H1 (cell line): ENCODE data around the gene FAM171A1. TPM values are rescaled to one million over a fixed set of nuclear protein-coding genes. Genes with fewer than 3 reads are reported as not detected.
"Not testable (repeated sequence)": the region's sequence is repeated elsewhere in the genome, so short reads cannot be mapped to it uniquely, and the experiment has no call there.

Experiments used
- CTCF ChIA-PET: fragments of 300-600 bp; sonication (Branson Sonifier 250); formaldehyde crosslinking; loops from one replicate; lab custom pipeline; 2021; ENCODE audit not compliant: partially characterized antibody; lab: Charles Lee
- POLR2A ChIA-PET: fragments of 300-600 bp; sonication (Branson Sonifier 250); formaldehyde crosslinking; loops from one replicate; lab custom pipeline; 2021; ENCODE audit warnings: inconsistent platforms; ENCODE audit not compliant: partially characterized antibody; lab: Charles Lee
- DNase-seq, 2 experiments: peaks; one replicate each; pipeline versions ENCODE4 v3.0.0 to v3.0.0-alpha.2; 2010 to 2022; ENCODE audit warnings: low spot score in 2 of 2, low read depth in 1 of 2, mixed read lengths in 1 of 2
- FAIRE-seq: peaks from 2 replicates; lab custom pipeline; 2011; peaks lifted over from hg19 to GRCh38; lab: Jason Lieb, UNC
- H2AFZ ChIP-seq: 2 replicates; pipeline ENCODE4 v1.8.1; 2012; ENCODE audit warnings: low read length, inconsistent platforms
- H2AK5ac ChIP-seq: 2 replicates; pipeline ENCODE4 v1.6.1; 2013; ENCODE audit warnings: low read depth, low read length
- H2BK120ac ChIP-seq: replicated peaks from 2 replicates; pipeline ENCODE3; 2013; ENCODE audit warnings: low read depth, low read length, inconsistent platforms
- H2BK12ac ChIP-seq: 2 replicates; pipeline ENCODE4 v1.6.1; 2013; ENCODE audit warnings: low read depth, low read length
- H2BK15ac ChIP-seq: 2 replicates; pipeline ENCODE4 v1.6.1; 2013; ENCODE audit warnings: low read length
- H2BK20ac ChIP-seq: 2 replicates; pipeline ENCODE4 v1.6.1; 2013; ENCODE audit warnings: low read length
- H2BK5ac ChIP-seq: 2 replicates; pipeline ENCODE4 v1.6.1; 2013; ENCODE audit warnings: low read depth, low read length
- H3K14ac ChIP-seq: 2 replicates; pipeline ENCODE4 v1.6.1; 2013; ENCODE audit warnings: inconsistent platforms; ENCODE audit not compliant: insufficient read length
- H3K18ac ChIP-seq: 2 replicates; pipeline ENCODE4 v1.6.1; 2013; ENCODE audit warnings: low read length; ENCODE audit errors: extremely low read depth
- H3K23ac ChIP-seq: 2 replicates; pipeline ENCODE4 v1.6.1; 2013; ENCODE audit warnings: inconsistent platforms; ENCODE audit not compliant: insufficient read length
- H3K23me2 ChIP-seq: 2 replicates; pipeline ENCODE4 v1.6.1; 2013; ENCODE audit warnings: low read depth, low read length
- H3K27ac ChIP-seq: 2 replicates; pipeline ENCODE4 v1.6.1; 2011; ENCODE audit warnings: low read depth, low read length, inconsistent platforms
- H3K27me3 ChIP-seq, 4 experiments: replicated peaks in 1 of 4; 1 replicate in 1 of 4; 2 replicates in 3 of 4; pipeline versions ENCODE4 v1.6.1 to v1.8.1; 2011 to 2013; ENCODE audit warnings: low read length in 3 of 4, mild to moderate bottlenecking in 3 of 4, inconsistent platforms in 2 of 4, mixed read lengths in 2 of 4, moderate library complexity in 1 of 4; ENCODE audit not compliant: control insufficient read depth in 3 of 4, insufficient read depth in 3 of 4; ENCODE audit errors: extremely low read depth in 1 of 4
- H3K36me3 ChIP-seq, 4 experiments: 2 replicates each; pipeline versions ENCODE4 v1.6.1 to v1.8.1; 2011 to 2013; ENCODE audit warnings: mild to moderate bottlenecking in 4 of 4, low read length in 3 of 4, moderate library complexity in 2 of 4, control low read depth in 1 of 4, inconsistent platforms in 1 of 4; ENCODE audit not compliant: insufficient read depth in 4 of 4, control insufficient read depth in 2 of 4
- H3K4ac ChIP-seq: replicated peaks from 2 replicates; pipeline ENCODE3; 2013; ENCODE audit warnings: low read length, low read depth, mixed read lengths, inconsistent platforms; ENCODE audit not compliant: insufficient read length
- H3K4me1 ChIP-seq, 4 experiments: replicated peaks in 1 of 4; 1 replicate in 1 of 4; 2 replicates in 3 of 4; pipeline versions ENCODE4 v1.6.1 to v1.8.1; 2011 to 2013; ENCODE audit warnings: low read length in 3 of 4, inconsistent platforms in 2 of 4, mixed read lengths in 1 of 4; ENCODE audit not compliant: insufficient read depth in 4 of 4, control insufficient read depth in 3 of 4
- H3K4me2 ChIP-seq, 2 experiments: 2 replicates each; pipeline versions ENCODE4 v1.6.1 to v1.8.1; 2011 to 2013; ENCODE audit warnings: low read depth in 2 of 2, low read length in 2 of 2, control low read depth in 1 of 2, inconsistent platforms in 1 of 2, mild to moderate bottlenecking in 1 of 2; ENCODE audit not compliant: insufficient read depth in 1 of 2
- H3K4me3 ChIP-seq, 4 experiments: fragments of 200-600, 300-600 bp in 1 of 4; sonication (generic), shearing (Covaris generic), sonication (Bioruptor Twin) in 1 of 4; 2 replicates each; pipeline versions ENCODE4 v1.5.1 to v1.8.1; 2011 to 2016; ENCODE audit warnings: low read length in 4 of 4, low read depth in 3 of 4, control low read depth in 2 of 4, inconsistent platforms in 2 of 4, mild to moderate bottlenecking in 2 of 4, mixed read lengths in 1 of 4, moderate library complexity in 1 of 4; ENCODE audit not compliant: insufficient read depth in 2 of 4; ENCODE audit errors: extremely low read depth in 1 of 4
- H3K56ac ChIP-seq: replicated peaks from 2 replicates; pipeline ENCODE3; 2013; ENCODE audit warnings: low read depth, mild to moderate bottlenecking, mixed read lengths, low read length, inconsistent platforms; ENCODE audit not compliant: insufficient read length
- H3K79me1 ChIP-seq: 2 replicates; pipeline ENCODE4 v1.6.1; 2013; ENCODE audit warnings: low read depth, low read length, control low read depth
- H3K79me2 ChIP-seq, 2 experiments: 2 replicates each; pipeline versions ENCODE4 v1.6.1 to v1.8.1; 2012 to 2013; ENCODE audit warnings: low read length in 2 of 2, mild to moderate bottlenecking in 2 of 2, inconsistent platforms in 1 of 2; ENCODE audit not compliant: insufficient read depth in 2 of 2, control insufficient read depth in 1 of 2
- H3K9ac ChIP-seq, 4 experiments: replicated peaks in 1 of 4; 1 replicate in 1 of 4; 2 replicates in 3 of 4; pipeline versions ENCODE4 v1.6.1 to v1.8.1; 2011 to 2013; ENCODE audit warnings: low read depth in 3 of 4, low read length in 3 of 4, control low read depth in 2 of 4, mild to moderate bottlenecking in 2 of 4, moderate library complexity in 2 of 4, inconsistent platforms in 1 of 4; ENCODE audit errors: extremely low read depth in 1 of 4
- H3K9me3 ChIP-seq, 2 experiments: 2 replicates each; pipeline versions ENCODE4 v1.6.1 to v1.8.1; 2012 to 2013; ENCODE audit warnings: mild to moderate bottlenecking in 2 of 2, moderate library complexity in 2 of 2, control low read depth in 1 of 2, inconsistent platforms in 1 of 2, low read depth in 1 of 2, low read length in 1 of 2, mixed read lengths in 1 of 2; ENCODE audit not compliant: insufficient read depth in 2 of 2
- H4K20me1 ChIP-seq, 2 experiments: replicated peaks in 1 of 2; 2 replicates each; pipeline versions ENCODE3 to v1.8.1; 2011 to 2013; ENCODE audit warnings: inconsistent platforms in 2 of 2, low read length in 2 of 2, mild to moderate bottlenecking in 1 of 2; ENCODE audit not compliant: insufficient read depth in 2 of 2, control insufficient read depth in 1 of 2
- H4K5ac ChIP-seq: 2 replicates; pipeline ENCODE4 v1.6.1; 2013; ENCODE audit warnings: low read length, low read depth, mixed read lengths, inconsistent platforms; ENCODE audit not compliant: insufficient read length
- H4K8ac ChIP-seq: 2 replicates; pipeline ENCODE4 v1.8.0; 2013; ENCODE audit warnings: mild to moderate bottlenecking, moderate library complexity, low read length, inconsistent platforms; ENCODE audit not compliant: insufficient read depth; ENCODE audit errors: extremely low read depth
- H4K91ac ChIP-seq: replicated peaks from 2 replicates; pipeline ENCODE3; 2013; ENCODE audit warnings: low read length, mixed read lengths, inconsistent platforms; ENCODE audit not compliant: insufficient read length
- polyA plus RNA-seq, 7 experiments: library from polyadenylated mRNA; depleted of rRNA in 3 of 7; stranded (reverse) in 5 of 7; unstranded in 2 of 7; fragments of >200 nt in 5 of 7; fragments of 200-250 nt in 2 of 7; gene quantifications; 1 replicate in 5 of 7; 2 replicates in 1 of 7; 4 replicates in 1 of 7; pipeline versions ENCODE4 v1.2.1 to v1.2.3, GENCODE V29; 2011 to 2013; ENCODE audit warnings: missing spikeins in 2 of 7, mixed read lengths in 2 of 7
- total RNA-seq: library from RNA; stranded (reverse); fragmentation: NEBNext Ultra II Directional; extraction: Animal tissue kit (Norgen Biotek cat#: 25700); gene quantifications from 2 replicates; pipeline ENCODE4 v1.2.1, GENCODE V29; 2021

The FAM171A1 gene
- total and polyA plus RNA-seq, 2 of the 8 experiments (the other 6 are each of a cell fraction or from before 2014, with no cell fraction given) = 26.6 to 42.1 TPM

DNA sequence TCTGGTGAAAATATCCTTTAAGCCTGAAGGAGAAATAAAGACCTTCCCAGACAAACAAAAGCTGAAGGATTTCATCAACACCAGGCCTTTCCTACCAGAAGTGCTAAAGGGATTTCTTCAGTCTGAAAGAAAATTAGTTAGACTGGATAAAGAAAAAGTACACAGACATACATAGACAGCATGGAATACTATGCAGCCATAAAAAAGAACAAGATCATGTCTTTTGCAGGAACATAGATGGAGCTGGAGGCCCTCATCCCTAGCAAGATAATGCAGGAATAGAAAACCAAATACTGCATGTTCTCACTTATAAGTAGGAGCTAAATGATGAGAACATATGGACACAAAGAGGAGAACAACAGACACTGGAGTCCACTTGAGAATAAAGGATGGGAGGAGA is 29.4 kb upstream of the FAM171A1 start:
- H3K36me3 ChIP-seq, H4K91ac ChIP-seq, H3K79me1 ChIP-seq, H2BK15ac ChIP-seq, H4K5ac ChIP-seq, H3K14ac ChIP-seq, H3K56ac ChIP-seq, FAIRE-seq, H3K18ac ChIP-seq, H2BK20ac ChIP-seq, H3K27ac ChIP-seq, H2BK5ac ChIP-seq, DNase-seq, H4K8ac ChIP-seq, H3K27me3 ChIP-seq, H3K4me3 ChIP-seq, H3K4me2 ChIP-seq, H2BK12ac ChIP-seq, H2AK5ac ChIP-seq, H2AFZ ChIP-seq, H3K4me1 ChIP-seq, POLR2A ChIA-PET, H3K9me3 ChIP-seq, H3K9ac ChIP-seq, H3K23me2 ChIP-seq, H2BK120ac ChIP-seq, H4K20me1 ChIP-seq, H3K4ac ChIP-seq, H3K23ac ChIP-seq, H3K79me2 ChIP-seq: not testable (repeated sequence)
- CTCF ChIA-PET = interaction anchor here (0.8 to 1.4 kb wide), 3 partner anchors 15 to 18 kb away, joined by 3 to 4 read pairs (median 3); no protein-coding TSS in a partner anchor
